DOHH2 (cell line): ENCODE results near the gene TTC16.

ENCODE experiments used
- EZH2phosphoT487 ChIP-seq: fragments of 200-600 bp; sonication (generic); IDR thresholded peaks from 2 replicates; pipeline ENCODE4 v1.6.1; 2017; ENCODE audit warnings: borderline replicate concordance, mild to moderate bottlenecking, antibody characterized with exemption, low read length, moderate library complexity, mixed read lengths
- TF ChIP-seq, protein P1 (sequence below): fragments of 200-600 bp; sonication (generic); IDR thresholded peaks from one replicate; pipeline ENCODE4 v1.5.1; 2014; ENCODE audit warnings: antibody characterized with exemption, mild to moderate bottlenecking, low read depth, low read length; ENCODE audit not compliant: poor library complexity, severe bottlenecking

DNA sequence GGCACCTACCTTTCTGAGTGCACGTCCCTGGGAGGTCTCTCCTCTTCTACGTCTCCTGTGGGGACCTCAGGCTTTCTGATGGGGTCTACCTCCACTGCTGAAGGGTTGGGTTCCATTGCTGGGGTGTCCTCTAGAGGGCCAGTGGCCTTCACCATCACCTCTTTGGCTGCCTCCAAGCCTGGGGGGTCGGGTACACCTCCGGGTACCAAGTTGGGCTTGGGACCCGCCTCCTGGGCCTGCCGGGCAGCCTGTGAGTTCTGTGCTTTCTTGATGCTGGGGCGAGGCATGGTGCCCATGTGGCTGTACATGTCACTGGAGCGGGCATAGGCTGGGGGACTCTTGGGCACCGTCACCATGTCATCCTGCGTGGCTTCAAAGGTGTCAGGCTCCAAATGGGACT is 58.1 kb downstream of the TTC16 start:
- TF ChIP-seq, protein P1, sequence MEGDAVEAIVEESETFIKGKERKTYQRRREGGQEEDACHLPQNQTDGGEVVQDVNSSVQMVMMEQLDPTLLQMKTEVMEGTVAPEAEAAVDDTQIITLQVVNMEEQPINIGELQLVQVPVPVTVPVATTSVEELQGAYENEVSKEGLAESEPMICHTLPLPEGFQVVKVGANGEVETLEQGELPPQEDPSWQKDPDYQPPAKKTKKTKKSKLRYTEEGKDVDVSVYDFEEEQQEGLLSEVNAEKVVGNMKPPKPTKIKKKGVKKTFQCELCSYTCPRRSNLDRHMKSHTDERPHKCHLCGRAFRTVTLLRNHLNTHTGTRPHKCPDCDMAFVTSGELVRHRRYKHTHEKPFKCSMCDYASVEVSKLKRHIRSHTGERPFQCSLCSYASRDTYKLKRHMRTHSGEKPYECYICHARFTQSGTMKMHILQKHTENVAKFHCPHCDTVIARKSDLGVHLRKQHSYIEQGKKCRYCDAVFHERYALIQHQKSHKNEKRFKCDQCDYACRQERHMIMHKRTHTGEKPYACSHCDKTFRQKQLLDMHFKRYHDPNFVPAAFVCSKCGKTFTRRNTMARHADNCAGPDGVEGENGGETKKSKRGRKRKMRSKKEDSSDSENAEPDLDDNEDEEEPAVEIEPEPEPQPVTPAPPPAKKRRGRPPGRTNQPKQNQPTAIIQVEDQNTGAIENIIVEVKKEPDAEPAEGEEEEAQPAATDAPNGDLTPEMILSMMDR: no peak
- no peak for TF ChIP-seq EZH2phosphoT487
